Breast epithelium (tissue), 3 donors: ENCODE measurements around the gene RNF224.

Source experiments
- POLR2A ChIP-seq: fragments of 450-650 bp; IDR thresholded peaks from one replicate; pipeline ENCODE4 v1.6.1; 2016; ENCODE audit warnings: antibody characterized with exemption, mild to moderate bottlenecking, moderate library complexity
- POLR2AphosphoS5 ChIP-seq, 3 donors: sonication (generic); formaldehyde crosslinking; IDR thresholded peaks; one replicate each; pipeline ENCODE4 v1.6.1; 2017; ENCODE audit warnings: antibody characterized with exemption in 3 of 3
- TF ChIP-seq, protein P1 (sequence below), 3 donors: fragments of 450-650 bp; IDR thresholded peaks; one replicate each; pipeline ENCODE4 v1.5.1; 2016 to 2017; ENCODE audit warnings: antibody characterized with exemption in 3 of 3, mild to moderate bottlenecking in 3 of 3, moderate library complexity in 3 of 3

DNA sequence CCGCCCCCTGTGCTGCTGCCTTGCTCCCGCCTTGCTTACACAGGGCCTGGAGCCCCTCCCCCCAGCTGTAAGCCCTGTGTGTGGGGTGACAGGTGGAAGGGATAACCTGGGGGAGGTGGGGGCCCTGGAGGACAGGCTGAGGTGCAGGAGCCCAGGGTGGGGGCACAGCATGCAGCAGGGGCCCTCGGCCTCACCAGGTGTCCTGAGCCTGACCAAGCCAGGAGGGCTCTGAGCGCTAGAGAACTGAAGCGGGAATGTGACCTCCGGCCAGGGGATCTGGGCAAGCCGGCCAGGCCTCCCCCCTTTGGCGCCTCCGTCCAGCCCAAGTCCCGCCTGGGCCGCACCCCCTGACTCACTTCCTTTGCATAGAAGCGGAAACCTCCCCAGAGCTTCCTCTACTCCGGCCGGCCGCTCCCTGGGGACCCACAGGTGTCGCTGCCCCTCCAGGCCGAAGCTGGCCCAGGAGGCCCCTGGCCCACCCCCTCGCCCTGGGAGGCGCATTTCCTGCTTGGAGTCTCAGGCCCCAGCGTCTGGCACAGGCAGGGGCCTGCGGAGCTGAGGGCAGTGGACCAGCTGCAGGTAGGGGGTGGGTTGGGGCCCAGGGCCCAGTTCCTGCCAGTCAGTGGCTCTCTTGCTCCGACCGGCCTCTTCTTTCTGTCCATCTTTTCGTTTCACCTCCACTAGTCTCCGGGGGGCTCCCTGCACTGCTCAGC is 50.2 kb downstream of the RNF224 start, which contains the start of gene TOR4A:
- TF ChIP-seq, protein P1, sequence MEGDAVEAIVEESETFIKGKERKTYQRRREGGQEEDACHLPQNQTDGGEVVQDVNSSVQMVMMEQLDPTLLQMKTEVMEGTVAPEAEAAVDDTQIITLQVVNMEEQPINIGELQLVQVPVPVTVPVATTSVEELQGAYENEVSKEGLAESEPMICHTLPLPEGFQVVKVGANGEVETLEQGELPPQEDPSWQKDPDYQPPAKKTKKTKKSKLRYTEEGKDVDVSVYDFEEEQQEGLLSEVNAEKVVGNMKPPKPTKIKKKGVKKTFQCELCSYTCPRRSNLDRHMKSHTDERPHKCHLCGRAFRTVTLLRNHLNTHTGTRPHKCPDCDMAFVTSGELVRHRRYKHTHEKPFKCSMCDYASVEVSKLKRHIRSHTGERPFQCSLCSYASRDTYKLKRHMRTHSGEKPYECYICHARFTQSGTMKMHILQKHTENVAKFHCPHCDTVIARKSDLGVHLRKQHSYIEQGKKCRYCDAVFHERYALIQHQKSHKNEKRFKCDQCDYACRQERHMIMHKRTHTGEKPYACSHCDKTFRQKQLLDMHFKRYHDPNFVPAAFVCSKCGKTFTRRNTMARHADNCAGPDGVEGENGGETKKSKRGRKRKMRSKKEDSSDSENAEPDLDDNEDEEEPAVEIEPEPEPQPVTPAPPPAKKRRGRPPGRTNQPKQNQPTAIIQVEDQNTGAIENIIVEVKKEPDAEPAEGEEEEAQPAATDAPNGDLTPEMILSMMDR (IDR thresholded peaks at IDR 0.05): no peak
- peak in 1 of 3 donors; percentile 31 for TF ChIP-seq POLR2AphosphoS5 (IDR thresholded peaks at IDR 0.05)
- no peak for TF ChIP-seq POLR2A
